ENCODE data around the gene GPC5. TPM values are rescaled to one million over a fixed set of nuclear protein-coding genes. Genes with fewer than 3 reads are reported as not detected.

GPC5 gene
- total and polyA plus RNA-seq, 2 of the 8 experiments (the other 6 are each of a cell fraction or from before 2014, with no cell fraction given): 0.20 to 0.39 TPM

GRCh38 chr13:92429231-92429630, 1030.8 kb downstream of the GPC5 start:
- Histone ChIP-seq H3K79me1 (ENCODE audit: low read depth, low read length) (no peaks in the 10 kb centered on the region), H3K9ac (replicated peaks in 1 of 4; ENCODE audit: extremely low read depth in 1 of 4, low read depth in 3 of 4, low read length in 3 of 4) (no peak overlapping the region), H3K4me2 (ENCODE audit: insufficient read depth in 1 of 2, low read depth in 2 of 2, low read length in 2 of 2) (no peak overlapping the region), H2BK120ac (replicated peaks; ENCODE audit: low read depth, low read length) (no peak overlapping the region), H2AK5ac (ENCODE audit: low read depth, low read length) (no peak overlapping the region), H2BK15ac (ENCODE audit: low read length) (no peak overlapping the region), H4K20me1 (replicated peaks in 1 of 2; ENCODE audit: control insufficient read depth in 1 of 2, insufficient read depth in 2 of 2, low read length in 2 of 2) (no peaks in the 10 kb centered on the region), H3K79me2 (ENCODE audit: control insufficient read depth in 1 of 2, insufficient read depth in 2 of 2, low read length in 2 of 2) (no peaks in the 10 kb centered on the region), H3K4me3 (ENCODE audit: extremely low read depth in 1 of 4, insufficient read depth in 2 of 4, low read depth in 3 of 4, low read length in 4 of 4) (no peak overlapping the region), H3K23me2 (ENCODE audit: low read depth, low read length) (no peaks in the 10 kb centered on the region), H3K56ac (replicated peaks; ENCODE audit: insufficient read length, low read depth, low read length) (no peak overlapping the region), H3K27ac (ENCODE audit: low read depth, low read length) (no peak overlapping the region), H4K8ac (ENCODE audit: extremely low read depth, insufficient read depth, low read length) (no peak overlapping the region), H2AFZ (ENCODE audit: low read length) (no peak overlapping the region), H3K14ac (ENCODE audit: insufficient read length) (no peak overlapping the region), H2BK20ac (ENCODE audit: low read length) (no peak overlapping the region), H3K36me3 (ENCODE audit: control insufficient read depth in 2 of 4, insufficient read depth in 4 of 4, low read length in 3 of 4) (no peaks in the 10 kb centered on the region), H3K4me1 (replicated peaks in 1 of 4; ENCODE audit: control insufficient read depth in 3 of 4, insufficient read depth in 4 of 4, low read length in 3 of 4) (no peaks in the 10 kb centered on the region), H3K27me3 (replicated peaks in 1 of 4; ENCODE audit: control insufficient read depth in 3 of 4, extremely low read depth in 1 of 4, insufficient read depth in 3 of 4, low read length in 3 of 4) (no peaks in the 10 kb centered on the region), H3K4ac (replicated peaks; ENCODE audit: insufficient read length, low read depth, low read length) (no peak overlapping the region), H4K5ac (ENCODE audit: insufficient read length, low read depth, low read length) (no peak overlapping the region), H3K18ac (ENCODE audit: extremely low read depth, low read length) (no peak overlapping the region), H3K23ac (ENCODE audit: insufficient read length) (no peak overlapping the region), H4K91ac (replicated peaks; ENCODE audit: insufficient read length, low read length) (no peak overlapping the region), H2BK12ac (ENCODE audit: low read depth, low read length) (no peak overlapping the region), H3K9me3 (ENCODE audit: insufficient read depth in 2 of 2, low read depth in 1 of 2, low read length in 1 of 2) (no peaks in the 10 kb centered on the region), H2BK5ac (ENCODE audit: low read depth, low read length) (no peak overlapping the region)
- DNase-seq (ENCODE audit: low read depth in 1 of 2, low spot score in 2 of 2) (no peak), FAIRE-seq (no peak)
- ChIA-PET CTCF (ENCODE audit: partially characterized antibody) (no interaction called here), POLR2A (ENCODE audit: partially characterized antibody) (no interaction called here)
- TF ChIP-seq POLR2A (IDR thresholded peaks at IDR 0.05; ENCODE audit: control extremely low read depth in 1 of 2, low read depth in 2 of 2, low read length in 2 of 2) (no peak), USF2 (IDR thresholded peaks at IDR 0.05; ENCODE audit: low read length) (no peak)
- 94% methylated on average over 2 of the region's 2 CpGs; no CpG with 5 or more reads in 1 of the 2 experiments for WGBS, 2 experiments (ENCODE audit: extremely low coverage in 1 of 2, insufficient coverage in 1 of 2, insufficient read length in 1 of 2, insufficient replicate concordance in 2 of 2, low coverage in 1 of 2, low lambda C conversion rate in 2 of 2, missing lambda C conversion rate in 1 of 2)

All from H1 (cell line).